ENCODE results near the gene MDN1. TPM values are rescaled to one million over a fixed set of nuclear protein-coding genes. Genes with fewer than 3 reads are reported as not detected.

MDN1 gene
- total and polyA plus RNA-seq, 2 of the 13 experiments (the other 11 are each of a cell fraction or from before 2014, with no cell fraction given): 18.8 to 52.9 TPM

DNA sequence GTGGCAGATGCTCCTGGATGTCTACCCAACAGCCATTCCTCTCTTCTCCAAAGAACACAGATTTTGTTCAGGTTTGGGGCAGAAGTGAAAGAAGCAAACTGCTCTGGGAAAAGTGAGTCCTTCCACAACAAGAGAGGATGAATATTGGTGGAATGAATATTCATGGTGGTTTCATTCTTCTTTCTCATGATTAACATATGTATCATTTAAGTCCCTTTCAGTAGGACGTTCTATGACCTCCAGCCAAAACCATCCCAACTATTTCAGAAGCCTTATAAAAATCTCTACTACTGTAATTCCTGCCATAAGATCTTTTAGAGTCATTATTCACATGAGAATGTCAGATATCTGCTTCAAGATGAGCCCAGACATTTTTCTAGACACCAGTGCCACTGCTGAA is 44.4 kb downstream of the MDN1 start (continued):
- TF ChIP-seq, protein P1, sequence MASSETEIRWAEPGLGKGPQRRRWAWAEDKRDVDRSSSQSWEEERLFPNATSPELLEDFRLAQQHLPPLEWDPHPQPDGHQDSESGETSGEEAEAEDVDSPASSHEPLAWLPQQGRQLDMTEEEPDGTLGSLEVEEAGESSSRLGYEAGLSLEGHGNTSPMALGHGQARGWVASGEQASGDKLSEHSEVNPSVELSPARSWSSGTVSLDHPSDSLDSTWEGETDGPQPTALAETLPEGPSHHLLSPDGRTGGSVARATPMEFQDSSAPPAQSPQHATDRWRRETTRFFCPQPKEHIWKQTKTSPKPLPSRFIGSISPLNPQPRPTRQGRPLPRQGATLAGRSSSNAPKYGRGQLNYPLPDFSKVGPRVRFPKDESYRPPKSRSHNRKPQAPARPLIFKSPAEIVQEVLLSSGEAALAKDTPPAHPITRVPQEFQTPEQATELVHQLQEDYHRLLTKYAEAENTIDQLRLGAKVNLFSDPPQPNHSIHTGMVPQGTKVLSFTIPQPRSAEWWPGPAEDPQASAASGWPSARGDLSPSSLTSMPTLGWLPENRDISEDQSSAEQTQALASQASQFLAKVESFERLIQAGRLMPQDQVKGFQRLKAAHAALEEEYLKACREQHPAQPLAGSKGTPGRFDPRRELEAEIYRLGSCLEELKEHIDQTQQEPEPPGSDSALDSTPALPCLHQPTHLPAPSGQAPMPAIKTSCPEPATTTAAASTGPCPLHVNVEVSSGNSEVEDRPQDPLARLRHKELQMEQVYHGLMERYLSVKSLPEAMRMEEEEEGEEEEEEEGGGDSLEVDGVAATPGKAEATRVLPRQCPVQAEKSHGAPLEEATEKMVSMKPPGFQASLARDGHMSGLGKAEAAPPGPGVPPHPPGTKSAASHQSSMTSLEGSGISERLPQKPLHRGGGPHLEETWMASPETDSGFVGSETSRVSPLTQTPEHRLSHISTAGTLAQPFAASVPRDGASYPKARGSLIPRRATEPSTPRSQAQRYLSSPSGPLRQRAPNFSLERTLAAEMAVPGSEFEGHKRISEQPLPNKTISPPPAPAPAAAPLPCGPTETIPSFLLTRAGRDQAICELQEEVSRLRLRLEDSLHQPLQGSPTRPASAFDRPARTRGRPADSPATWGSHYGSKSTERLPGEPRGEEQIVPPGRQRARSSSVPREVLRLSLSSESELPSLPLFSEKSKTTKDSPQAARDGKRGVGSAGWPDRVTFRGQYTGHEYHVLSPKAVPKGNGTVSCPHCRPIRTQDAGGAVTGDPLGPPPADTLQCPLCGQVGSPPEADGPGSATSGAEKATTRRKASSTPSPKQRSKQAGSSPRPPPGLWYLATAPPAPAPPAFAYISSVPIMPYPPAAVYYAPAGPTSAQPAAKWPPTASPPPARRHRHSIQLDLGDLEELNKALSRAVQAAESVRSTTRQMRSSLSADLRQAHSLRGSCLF (CRISPR knock-in tag; IDR thresholded peaks at IDR 0.05; ENCODE audit: borderline replicate concordance): no peak
- TF ChIP-seq, protein P2, sequence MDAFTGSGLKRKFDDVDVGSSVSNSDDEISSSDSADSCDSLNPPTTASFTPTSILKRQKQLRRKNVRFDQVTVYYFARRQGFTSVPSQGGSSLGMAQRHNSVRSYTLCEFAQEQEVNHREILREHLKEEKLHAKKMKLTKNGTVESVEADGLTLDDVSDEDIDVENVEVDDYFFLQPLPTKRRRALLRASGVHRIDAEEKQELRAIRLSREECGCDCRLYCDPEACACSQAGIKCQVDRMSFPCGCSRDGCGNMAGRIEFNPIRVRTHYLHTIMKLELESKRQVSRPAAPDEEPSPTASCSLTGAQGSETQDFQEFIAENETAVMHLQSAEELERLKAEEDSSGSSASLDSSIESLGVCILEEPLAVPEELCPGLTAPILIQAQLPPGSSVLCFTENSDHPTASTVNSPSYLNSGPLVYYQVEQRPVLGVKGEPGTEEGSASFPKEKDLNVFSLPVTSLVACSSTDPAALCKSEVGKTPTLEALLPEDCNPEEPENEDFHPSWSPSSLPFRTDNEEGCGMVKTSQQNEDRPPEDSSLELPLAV (CRISPR knock-in tag; conservative IDR thresholded peaks at IDR 0.05; ENCODE audit: low read depth): no peak

DNA sequence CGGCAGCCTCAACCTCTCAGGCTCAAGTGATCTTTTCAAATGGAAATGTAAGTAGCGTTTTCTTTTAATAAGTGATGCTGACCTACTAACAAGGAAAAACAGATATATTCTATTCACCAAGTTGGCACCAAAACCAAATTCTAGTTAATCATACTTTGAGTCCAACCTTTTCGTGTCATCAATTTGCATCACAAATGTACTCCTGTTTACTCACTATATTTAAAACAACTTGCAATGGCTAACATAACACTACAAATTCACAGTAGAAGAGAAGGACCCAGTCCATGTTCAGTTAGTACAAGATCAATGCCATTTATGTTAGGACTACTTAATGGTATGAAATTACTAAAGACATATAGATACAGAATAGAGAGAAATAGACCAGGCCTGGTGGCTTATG is 50.0 kb downstream of the MDN1 start:
- no TSS peak for BruUV-seq (replicated peaks)
- ChIA-PET POLR2A (no interaction called here), CTCF (ENCODE audit: low intra/inter-chr PET ratio, low total read pairs) (no interaction called here)
- Histone ChIP-seq H3K4me1 (ENCODE audit: insufficient read depth, low read length) (no peaks in the 10 kb centered on the region), H3K27me3 (ENCODE audit: control insufficient read depth in 1 of 2, insufficient read depth in 2 of 2, low read length in 2 of 2) (no peaks in the 10 kb centered on the region), H3K36me3 (replicated peaks in 1 of 2; ENCODE audit: control insufficient read depth in 1 of 2, insufficient read depth in 2 of 2, low read length in 2 of 2) (peaks cover 11 to 60% of the 10 kb centered on the region in 2 experiments), H4K20me1 (ENCODE audit: insufficient read depth, low read length) (no peaks in the 10 kb centered on the region), H3K9me3 (ENCODE audit: low read length) (no peaks in the 10 kb centered on the region), H3K4me2 (ENCODE audit: low read depth, low read length) (no peak overlapping the region), H3K9ac (ENCODE audit: insufficient read depth, low read depth, low read length) (no peak overlapping the region), H3K4me3 (replicated peaks in 1 of 3; ENCODE audit: insufficient read depth in 1 of 3, low read depth in 2 of 3, low read length in 3 of 3) (no peak overlapping the region), H2AFZ (ENCODE audit: low read length) (no peak overlapping the region), H3K27ac (ENCODE audit: extremely low read length, insufficient read depth, low read length) (no peak overlapping the region), H3K79me2 (ENCODE audit: insufficient read depth, low read length) (no peaks in the 10 kb centered on the region)
- FAIRE-seq: no peak
- in situ Hi-C loops (cut with HindIII; ENCODE audit: extremely low pct_ligation_motif_present, low pct_unique_long_range_greater_than_20kb): no loop called here
- ATAC-seq: no peak
- intact Hi-C loops (cut with micrococcal nuclease; ENCODE audit: unreplicated experiment): no loop called here
- no peak for TF ChIP-seq YY1 (IDR thresholded peaks at IDR 0.05; ENCODE audit: insufficient read depth, insufficient replicate concordance, low read depth, low read length)
- TF ChIP-seq, protein P3, sequence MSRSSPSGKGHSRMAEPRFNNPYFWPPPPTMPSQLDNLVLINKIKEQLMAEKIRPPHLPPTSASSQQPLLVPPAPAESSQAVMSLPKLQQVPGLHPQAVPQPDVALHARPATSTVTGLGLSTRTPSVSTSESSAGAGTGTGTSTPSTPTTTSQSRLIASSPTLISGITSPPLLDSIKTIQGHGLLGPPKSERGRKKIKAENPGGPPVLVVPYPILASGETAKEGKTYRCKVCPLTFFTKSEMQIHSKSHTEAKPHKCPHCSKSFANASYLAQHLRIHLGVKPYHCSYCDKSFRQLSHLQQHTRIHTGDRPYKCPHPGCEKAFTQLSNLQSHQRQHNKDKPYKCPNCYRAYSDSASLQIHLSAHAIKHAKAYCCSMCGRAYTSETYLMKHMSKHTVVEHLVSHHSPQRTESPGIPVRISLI (CRISPR knock-in tag; IDR thresholded peaks at IDR 0.05; ENCODE audit: borderline replicate concordance): no peak
- TF ChIP-seq HMG20B (CRISPR knock-in tag; conservative IDR thresholded peaks at IDR 0.05): no peak
- TF ChIP-seq, protein P4, sequence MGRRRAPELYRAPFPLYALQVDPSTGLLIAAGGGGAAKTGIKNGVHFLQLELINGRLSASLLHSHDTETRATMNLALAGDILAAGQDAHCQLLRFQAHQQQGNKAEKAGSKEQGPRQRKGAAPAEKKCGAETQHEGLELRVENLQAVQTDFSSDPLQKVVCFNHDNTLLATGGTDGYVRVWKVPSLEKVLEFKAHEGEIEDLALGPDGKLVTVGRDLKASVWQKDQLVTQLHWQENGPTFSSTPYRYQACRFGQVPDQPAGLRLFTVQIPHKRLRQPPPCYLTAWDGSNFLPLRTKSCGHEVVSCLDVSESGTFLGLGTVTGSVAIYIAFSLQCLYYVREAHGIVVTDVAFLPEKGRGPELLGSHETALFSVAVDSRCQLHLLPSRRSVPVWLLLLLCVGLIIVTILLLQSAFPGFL (CRISPR knock-in tag; IDR thresholded peaks at IDR 0.05): no peak
- TF ChIP-seq, protein P5, sequence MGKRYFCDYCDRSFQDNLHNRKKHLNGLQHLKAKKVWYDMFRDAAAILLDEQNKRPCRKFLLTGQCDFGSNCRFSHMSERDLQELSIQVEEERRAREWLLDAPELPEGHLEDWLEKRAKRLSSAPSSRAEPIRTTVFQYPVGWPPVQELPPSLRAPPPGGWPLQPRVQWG (CRISPR knock-in tag; IDR thresholded peaks at IDR 0.05; ENCODE audit: borderline replicate concordance, low read depth): no peak
- no peak for TF ChIP-seq PRPF4 (IDR thresholded peaks at IDR 0.05; ENCODE audit: low read depth, low read length, poor library complexity, severe bottlenecking)
- no peak for TF ChIP-seq SSRP1 (CRISPR knock-in tag; IDR thresholded peaks at IDR 0.05)
- TF ChIP-seq TRIM24 (CRISPR knock-in tag; IDR thresholded peaks at IDR 0.05): no peak
- no peak for TF ChIP-seq CBFB (CRISPR knock-in tag; IDR thresholded peaks at IDR 0.05)
- TF ChIP-seq DNMT3B (CRISPR knock-in tag; conservative IDR thresholded peaks at IDR 0.05): no peak
- no peak for DNase-seq (ENCODE audit: low spot score)
- 100% methylated on average over 3 of the region's 3 CpGs for WGBS (ENCODE audit: low lambda C conversion rate)

Data from HepG2 (cell line).